ENCODE results near the gene AMOTL2. TPM values are rescaled to one million over a fixed set of nuclear protein-coding genes. Genes with fewer than 3 reads are reported as not detected.

The AMOTL2 gene
- total and polyA plus RNA-seq, 2 experiments from 2014 or later = 17.9 to 102 TPM

DNA sequence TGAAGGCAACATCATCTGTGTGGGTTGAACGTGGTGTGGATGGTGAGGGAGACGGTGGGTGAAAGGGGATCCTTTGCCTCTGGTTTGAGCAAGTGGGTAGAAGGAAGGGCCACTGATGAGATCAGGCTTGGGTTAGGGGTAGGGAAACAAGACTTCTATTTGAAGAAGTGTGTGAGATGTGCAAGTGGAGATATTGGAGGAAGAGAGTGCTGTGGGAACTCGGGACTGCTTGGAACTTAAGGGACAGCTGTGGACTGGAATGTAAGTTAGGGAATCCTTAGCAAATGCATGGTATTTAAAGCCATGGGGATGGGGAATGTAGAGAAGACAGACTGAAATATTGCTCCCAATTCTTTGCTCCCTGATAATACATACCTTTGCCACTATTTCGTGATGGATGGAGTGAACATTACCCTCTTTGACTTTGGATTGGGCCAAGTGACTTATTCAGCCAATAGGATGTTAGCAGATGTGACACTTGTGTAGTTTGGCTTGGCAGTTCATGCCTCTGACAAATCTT lies 30.2 kb upstream of the AMOTL2 start:
- Histone ChIP-seq H3K36me3 (ENCODE audit: insufficient read depth) (peaks cover 9% of the 10 kb centered on the region; the same call in 1 of the 2 replicates), H3K4me1 (ENCODE audit: insufficient read depth) (peaks cover 34% of the 10 kb centered on the region), H3K9me2 (ENCODE audit: insufficient read depth) (no peaks in the 10 kb centered on the region), H3F3A (replicated peaks; ENCODE audit: low read depth) (peaks cover 9% of the 10 kb centered on the region; the same call in 1 of the 2 replicates), H3K27ac (ENCODE audit: low read depth) (no peak overlapping the region), H3K79me2 (replicated peaks; ENCODE audit: insufficient read depth) (no peaks in the 10 kb centered on the region), H3K4me3 (no peak overlapping the region), H2AFZ (no peak overlapping the region), H3K4me2 (no peak overlapping the region), H4K20me1 (replicated peaks; ENCODE audit: insufficient read depth) (no peaks in the 10 kb centered on the region), H3K27me3 (ENCODE audit: insufficient read depth) (peaks cover 54% of the 10 kb centered on the region)
- no peak for TF ChIP-seq ETS1 (IDR thresholded peaks at IDR 0.05)
- Mint-ChIP-seq H3K4me1 (peaks cover 35% of the 10 kb centered on the region), H3K4me3 (no peak overlapping the region), H3K27ac (no peak overlapping the region), H3K36me3 (ENCODE audit: low read depth) (peaks cover 22% of the 10 kb centered on the region), H3K27me3 (ENCODE audit: insufficient read depth, low read depth, poor library complexity) (peaks cover 51% of the 10 kb centered on the region), H3K9me3 (peaks cover 28% of the 10 kb centered on the region)
- no peak for ATAC-seq
- DNase-seq (ENCODE audit: low spot score) = no peak

GRCh38 chr3:134397755-134398154 lies 23.5 kb upstream of the AMOTL2 start:
- Histone ChIP-seq H3K27me3 (ENCODE audit: insufficient read depth) (no peaks in the 10 kb centered on the region), H3K4me2 (no peak overlapping the region), H3F3A (replicated peaks; ENCODE audit: low read depth) (no peaks in the 10 kb centered on the region), H3K36me3 (ENCODE audit: insufficient read depth) (0 out of 2 replicates have a peak, but pooled peaks cover 6% of the 10 kb centered on the region), H3K9me2 (ENCODE audit: insufficient read depth) (0 out of 2 replicates have a peak, but pooled peaks cover 4% of the 10 kb centered on the region), H3K4me1 (ENCODE audit: insufficient read depth) (no peaks in the 10 kb centered on the region), H2AFZ (no peak overlapping the region), H4K20me1 (replicated peaks; ENCODE audit: insufficient read depth) (no peaks in the 10 kb centered on the region), H3K4me3 (no peak overlapping the region), H3K27ac (ENCODE audit: low read depth) (no peak overlapping the region), H3K79me2 (replicated peaks; ENCODE audit: insufficient read depth) (no peaks in the 10 kb centered on the region)
- Mint-ChIP-seq H3K9me3 (peaks cover 13% of the 10 kb centered on the region), H3K27me3 (ENCODE audit: insufficient read depth, low read depth, poor library complexity) (peaks cover 12% of the 10 kb centered on the region), H3K36me3 (ENCODE audit: low read depth) (peaks cover 11% of the 10 kb centered on the region), H3K4me1 (no peaks in the 10 kb centered on the region), H3K27ac (no peak overlapping the region), H3K4me3 (no peak overlapping the region)
- ATAC-seq = no peak
- no peak for DNase-seq (ENCODE audit: low spot score)
- TF ChIP-seq CREB1 (CRISPR knock-in tag; IDR thresholded peaks at IDR 0.05; ENCODE audit: low read depth) (no peak), CTCF (conservative IDR thresholded peaks at IDR 0.05; ENCODE audit: low read depth in 2 of 2) (no peak), STAT1 (IDR thresholded peaks at IDR 0.05; ENCODE audit: unreplicated experiment) (no peak), POLR2AphosphoS5 (IDR thresholded peaks at IDR 0.05; ENCODE audit: low read depth) (no peak), REST (IDR thresholded peaks at IDR 0.05; ENCODE audit: unreplicated experiment) (no peak), EZH2phosphoT487 (IDR thresholded peaks at IDR 0.05; ENCODE audit: unreplicated experiment) (no peak), ZNF331 (CRISPR knock-in tag; IDR thresholded peaks at IDR 0.05; ENCODE audit: low read depth) (no peak)
- TF ChIP-seq, protein P1, sequence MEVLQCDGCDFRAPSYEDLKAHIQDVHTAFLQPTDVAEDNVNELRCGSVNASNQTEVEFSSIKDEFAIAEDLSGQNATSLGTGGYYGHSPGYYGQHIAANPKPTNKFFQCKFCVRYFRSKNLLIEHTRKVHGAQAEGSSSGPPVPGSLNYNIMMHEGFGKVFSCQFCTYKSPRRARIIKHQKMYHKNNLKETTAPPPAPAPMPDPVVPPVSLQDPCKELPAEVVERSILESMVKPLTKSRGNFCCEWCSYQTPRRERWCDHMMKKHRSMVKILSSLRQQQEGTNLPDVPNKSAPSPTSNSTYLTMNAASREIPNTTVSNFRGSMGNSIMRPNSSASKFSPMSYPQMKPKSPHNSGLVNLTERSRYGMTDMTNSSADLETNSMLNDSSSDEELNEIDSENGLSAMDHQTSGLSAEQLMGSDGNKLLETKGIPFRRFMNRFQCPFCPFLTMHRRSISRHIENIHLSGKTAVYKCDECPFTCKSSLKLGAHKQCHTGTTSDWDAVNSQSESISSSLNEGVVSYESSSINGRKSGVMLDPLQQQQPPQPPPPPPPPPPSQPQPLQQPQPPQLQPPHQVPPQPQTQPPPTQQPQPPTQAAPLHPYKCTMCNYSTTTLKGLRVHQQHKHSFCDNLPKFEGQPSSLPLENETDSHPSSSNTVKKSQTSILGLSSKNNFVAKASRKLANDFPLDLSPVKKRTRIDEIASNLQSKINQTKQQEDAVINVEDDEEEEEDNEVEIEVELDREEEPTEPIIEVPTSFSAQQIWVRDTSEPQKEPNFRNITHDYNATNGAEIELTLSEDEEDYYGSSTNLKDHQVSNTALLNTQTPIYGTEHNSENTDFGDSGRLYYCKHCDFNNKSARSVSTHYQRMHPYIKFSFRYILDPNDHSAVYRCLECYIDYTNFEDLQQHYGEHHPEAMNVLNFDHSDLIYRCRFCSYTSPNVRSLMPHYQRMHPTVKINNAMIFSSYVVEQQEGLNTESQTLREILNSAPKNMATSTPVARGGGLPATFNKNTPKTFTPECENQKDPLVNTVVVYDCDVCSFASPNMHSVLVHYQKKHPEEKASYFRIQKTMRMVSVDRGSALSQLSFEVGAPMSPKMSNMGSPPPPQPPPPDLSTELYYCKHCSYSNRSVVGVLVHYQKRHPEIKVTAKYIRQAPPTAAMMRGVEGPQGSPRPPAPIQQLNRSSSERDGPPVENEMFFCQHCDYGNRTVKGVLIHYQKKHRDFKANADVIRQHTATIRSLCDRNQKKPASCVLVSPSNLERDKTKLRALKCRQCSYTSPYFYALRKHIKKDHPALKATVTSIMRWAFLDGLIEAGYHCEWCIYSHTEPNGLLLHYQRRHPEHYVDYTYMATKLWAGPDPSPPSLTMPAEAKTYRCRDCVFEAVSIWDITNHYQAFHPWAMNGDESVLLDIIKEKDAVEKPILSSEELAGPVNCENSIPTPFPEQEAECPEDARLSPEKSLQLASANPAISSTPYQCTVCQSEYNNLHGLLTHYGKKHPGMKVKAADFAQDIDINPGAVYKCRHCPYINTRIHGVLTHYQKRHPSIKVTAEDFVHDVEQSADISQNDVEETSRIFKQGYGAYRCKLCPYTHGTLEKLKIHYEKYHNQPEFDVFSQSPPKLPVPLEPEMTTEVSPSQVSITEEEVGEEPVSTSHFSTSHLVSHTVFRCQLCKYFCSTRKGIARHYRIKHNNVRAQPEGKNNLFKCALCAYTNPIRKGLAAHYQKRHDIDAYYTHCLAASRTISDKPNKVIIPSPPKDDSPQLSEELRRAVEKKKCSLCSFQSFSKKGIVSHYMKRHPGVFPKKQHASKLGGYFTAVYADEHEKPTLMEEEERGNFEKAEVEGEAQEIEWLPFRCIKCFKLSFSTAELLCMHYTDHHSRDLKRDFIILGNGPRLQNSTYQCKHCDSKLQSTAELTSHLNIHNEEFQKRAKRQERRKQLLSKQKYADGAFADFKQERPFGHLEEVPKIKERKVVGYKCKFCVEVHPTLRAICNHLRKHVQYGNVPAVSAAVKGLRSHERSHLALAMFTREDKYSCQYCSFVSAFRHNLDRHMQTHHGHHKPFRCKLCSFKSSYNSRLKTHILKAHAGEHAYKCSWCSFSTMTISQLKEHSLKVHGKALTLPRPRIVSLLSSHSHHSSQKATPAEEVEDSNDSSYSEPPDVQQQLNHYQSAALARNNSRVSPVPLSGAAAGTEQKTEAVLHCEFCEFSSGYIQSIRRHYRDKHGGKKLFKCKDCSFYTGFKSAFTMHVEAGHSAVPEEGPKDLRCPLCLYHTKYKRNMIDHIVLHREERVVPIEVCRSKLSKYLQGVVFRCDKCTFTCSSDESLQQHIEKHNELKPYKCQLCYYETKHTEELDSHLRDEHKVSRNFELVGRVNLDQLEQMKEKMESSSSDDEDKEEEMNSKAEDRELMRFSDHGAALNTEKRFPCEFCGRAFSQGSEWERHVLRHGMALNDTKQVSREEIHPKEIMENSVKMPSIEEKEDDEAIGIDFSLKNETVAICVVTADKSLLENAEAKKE (CRISPR knock-in tag; IDR thresholded peaks at IDR 0.05) = no peak
